HG02840 (cell line): ENCODE measurements around the gene POLR3GL.

ENCODE experiments used
- ATAC-seq: cut with Tn5 transposase; IDR thresholded peaks from one replicate; pipeline ENCODE4 v1.9.1; 2021; ENCODE audit warnings: mild to moderate bottlenecking, moderate library complexity, moderate number of reproducible peaks; ENCODE audit not compliant: unreplicated experiment, low FRiP score

POLR3GL gene

GRCh38 chr1:145967288-145967687 lies 2.8 kb downstream of the POLR3GL start:
- no peak for ATAC-seq

- no peak for ATAC-seq
These were observed 8.1 kb downstream of the POLR3GL start for GRCh38 chr1:145972580-145972979.

- no peak for ATAC-seq
These were observed 10.2 kb downstream of the POLR3GL start for GRCh38 chr1:145974721-145975120.

GRCh38 chr1:145975216-145975615 lies 10.7 kb downstream of the POLR3GL start:
- no peak for ATAC-seq

GRCh38 chr1:145977016-145977415 lies 12.5 kb downstream of the POLR3GL start:
- ATAC-seq = no peak

GRCh38 chr1:145977486-145978470 lies 13.3 kb downstream of the POLR3GL start:
- no peak for ATAC-seq

- ATAC-seq = no peak
These were observed 14.0 kb downstream of the POLR3GL start for GRCh38 chr1:145978471-145978853.

- ATAC-seq = peak; percentile 80
These were observed 14.6 kb downstream of the POLR3GL start for GRCh38 chr1:145978854-145979745.

DNA sequence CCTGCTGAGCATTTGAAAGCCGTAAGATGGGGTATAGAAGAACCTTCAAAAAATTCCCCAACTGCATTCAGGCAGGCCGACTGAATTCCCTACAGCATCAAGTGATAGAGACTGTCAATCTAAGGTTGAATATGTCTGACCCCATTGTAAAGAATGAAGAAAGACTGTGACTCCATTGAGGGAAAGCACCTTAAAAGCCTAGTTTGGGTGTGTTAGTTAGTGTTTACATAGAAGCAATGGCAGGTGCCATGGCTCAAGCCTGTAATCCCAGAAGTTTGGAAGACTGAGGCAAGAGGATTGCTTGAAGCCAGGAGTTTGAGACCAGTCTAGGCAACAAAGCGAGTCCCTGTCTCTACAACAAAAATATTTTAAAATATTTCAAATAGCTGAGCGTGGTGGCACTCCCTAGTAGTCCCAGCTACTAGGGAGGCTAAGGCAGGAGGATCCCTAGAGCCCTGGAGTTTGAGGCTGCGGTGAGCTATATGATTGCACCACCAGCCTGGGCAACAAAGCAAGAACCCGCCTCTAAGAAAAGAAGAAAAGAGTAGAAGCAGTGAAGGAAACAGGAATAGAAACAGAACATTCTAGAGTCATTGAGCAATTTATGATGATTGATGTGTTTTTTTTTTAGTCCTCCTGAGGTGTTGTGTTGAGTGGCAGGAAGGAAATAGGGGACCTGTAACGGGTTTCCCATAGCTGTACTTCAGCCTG lies 15.4 kb downstream of the POLR3GL start:
- peak; percentile 9 for ATAC-seq

DNA sequence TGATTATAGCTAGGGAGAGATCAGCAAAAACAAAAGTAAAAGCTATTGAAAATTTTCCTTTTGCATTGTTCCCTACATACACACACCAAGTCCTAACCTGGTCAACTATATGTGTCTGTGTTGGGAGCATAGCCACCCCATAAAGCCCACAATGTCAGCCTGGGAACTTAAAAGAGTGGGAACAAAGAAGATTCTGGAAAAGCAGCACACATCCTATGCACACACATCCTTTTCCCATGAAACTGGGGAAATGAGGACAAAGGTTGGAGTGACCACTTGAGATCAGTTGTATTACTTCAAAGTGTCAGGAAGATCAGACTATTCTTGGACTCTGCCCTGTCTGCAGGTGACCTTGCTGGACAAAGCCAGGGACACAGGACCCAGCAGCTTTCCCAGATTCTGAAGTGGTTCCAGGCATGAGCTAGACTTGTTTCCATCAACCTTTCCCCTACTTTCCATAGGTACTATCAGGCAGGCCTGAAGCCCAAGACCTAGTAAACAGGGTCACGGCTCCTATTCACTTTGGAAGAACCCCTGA lies 16.0 kb downstream of the POLR3GL start:
- no peak for ATAC-seq

DNA sequence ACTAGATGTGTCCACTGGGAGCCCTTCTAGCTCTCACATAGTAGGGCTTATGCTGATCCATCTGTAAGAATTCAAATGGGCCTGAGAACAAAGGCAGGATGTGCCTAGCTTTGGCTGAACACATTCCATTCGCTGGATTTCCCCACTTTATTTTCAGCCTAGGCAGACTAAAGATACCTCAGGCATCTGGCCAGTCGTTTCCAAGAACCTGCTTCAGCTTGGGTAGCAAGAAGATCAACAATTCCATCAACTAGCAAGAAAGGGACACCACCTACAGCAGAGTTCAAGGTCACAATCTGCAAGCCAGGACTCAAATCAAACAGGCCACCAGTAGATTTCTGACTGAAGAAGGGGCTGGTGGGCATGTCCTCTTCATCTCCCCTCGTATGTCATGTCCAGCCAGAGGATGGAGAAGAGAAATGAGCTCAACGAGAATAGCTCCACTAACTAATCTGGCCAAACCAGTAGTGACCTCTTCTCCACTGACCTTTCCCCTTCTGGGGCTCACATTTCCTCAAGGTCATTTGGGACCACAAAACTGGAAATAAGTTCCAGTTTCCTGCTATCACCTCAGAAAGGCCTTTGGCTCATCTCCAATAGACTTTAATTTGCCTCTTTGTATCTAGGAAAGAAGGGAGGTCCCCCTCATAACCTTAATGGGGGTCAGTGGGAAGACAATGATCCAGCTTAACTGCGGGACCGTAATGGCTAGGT lies 17.7 kb downstream of the POLR3GL start:
- ATAC-seq = no peak

- ATAC-seq = no peak
These were observed 18.8 kb downstream of the POLR3GL start for GRCh38 chr1:145983206-145983675.

- ATAC-seq = no peak
These were observed 19.7 kb downstream of the POLR3GL start for GRCh38 chr1:145983960-145984830.

GRCh38 chr1:145985129-145985501 lies 20.6 kb downstream of the POLR3GL start:
- ATAC-seq = no peak

GRCh38 chr1:145985502-145986439 lies 21.3 kb downstream of the POLR3GL start:
- ATAC-seq = no peak

- no peak for ATAC-seq
These were observed 22.1 kb downstream of the POLR3GL start for GRCh38 chr1:145986551-145986950.

DNA sequence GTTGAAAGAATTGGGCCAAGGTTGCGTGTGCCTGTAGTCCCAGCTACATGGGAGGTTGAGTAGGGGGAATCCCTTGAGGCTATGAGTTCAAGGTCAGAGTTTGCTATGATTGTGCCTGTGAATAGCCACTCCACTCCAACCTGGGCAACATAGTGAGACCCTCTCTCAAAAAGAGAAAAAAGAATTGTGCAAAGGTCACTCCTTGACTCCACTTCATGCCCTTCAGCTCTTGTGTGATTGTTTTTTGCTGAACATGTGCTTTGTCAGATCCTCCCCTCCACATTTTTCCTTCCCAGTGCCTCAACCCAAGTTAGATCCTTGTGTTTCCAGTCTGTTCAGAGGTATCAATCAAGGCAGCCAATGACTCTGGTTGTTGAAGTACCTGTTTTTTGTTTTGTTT lies 23.4 kb downstream of the POLR3GL start:
- ATAC-seq = no peak

- ATAC-seq = no peak
These were observed 24.3 kb downstream of the POLR3GL start for GRCh38 chr1:145988773-145989172.
